ENCODE data around the gene ACP2.

ACP2 gene
- 12.8 to 49.4 (median 23.5) reads per million in 9 experiments for total RNA-seq

DNA sequence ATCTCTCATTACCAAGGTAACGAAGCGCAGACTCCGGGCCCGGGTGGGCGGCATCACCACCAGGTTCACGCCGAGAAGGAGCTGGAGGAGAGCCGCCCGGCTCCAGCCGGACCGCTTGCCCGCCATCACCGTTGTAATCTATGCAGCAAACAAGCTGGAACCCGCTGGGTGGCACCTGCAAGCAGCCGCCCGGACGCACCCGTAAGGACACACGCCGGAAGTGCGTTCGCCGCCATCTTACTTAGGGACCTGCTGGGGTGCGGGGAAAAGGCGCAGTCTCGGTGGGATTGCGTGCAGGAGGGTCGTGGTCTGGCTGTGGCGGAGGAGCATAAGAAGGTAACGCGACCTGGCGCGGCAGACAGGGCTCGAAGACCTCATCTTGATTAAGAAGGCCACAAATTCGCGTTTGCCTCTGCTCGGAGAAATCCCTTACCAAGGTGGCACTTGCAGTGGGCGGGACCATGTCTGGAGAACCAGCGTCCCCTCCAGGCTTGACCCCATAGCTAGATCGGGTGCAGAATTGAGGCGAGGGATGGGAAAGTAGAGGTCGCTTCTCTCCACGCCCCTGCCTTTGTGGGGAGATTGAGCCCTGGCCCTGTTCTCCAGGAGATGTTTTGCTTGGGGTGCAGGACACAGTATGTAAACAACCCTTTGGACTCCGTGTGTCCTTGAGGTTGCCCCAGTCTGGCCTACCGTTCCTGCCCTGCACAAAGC lies at the start of gene ACP2:
Gene ACP2 (minus strand): TSS at position 151 of the 714 bp plus-strand sequence. CDS start 25 bp downstream, at position 126.
- Mint-ChIP-seq H3K4me3 (peak within 1 kb of the TSS; percentile 95 to 99), H3K36me3 (ENCODE audit: insufficient read depth) (peaks cover 13% of the 10 kb centered on the region), H3K9me3 (no peaks in the 10 kb centered on the region), H3K27ac (peak within 1 kb of the TSS; percentile 95 to 99), H3K27me3 (no peaks in the 10 kb centered on the region), H3K4me1 (ENCODE audit: low read depth in 2 of 2) (peaks cover 9 to 20% of the 10 kb centered on the region in 2 donors)
- peak; percentile 80 to 88 (median 83) for DNase-seq
- ATAC-seq (replicated peaks), result peak; percentile 97

- Mint-ChIP-seq H3K27me3 (no peaks in the 10 kb centered on the region), H3K36me3 (ENCODE audit: insufficient read depth) (peaks cover 97% of the 10 kb centered on the region), H3K4me1 (ENCODE audit: low read depth in 2 of 2) (peaks cover 1 to 6% of the 10 kb centered on the region in 2 donors), H3K4me3 (no peak overlapping the region), H3K9me3 (no peaks in the 10 kb centered on the region), H3K27ac (peak overlapping the region; percentile 59)
- DNase-seq (no peak), ATAC-seq (replicated peaks) (no peak)
Observed at GRCh38 chr11:47296045-47296444, 47.4 kb upstream of the ACP2 start.

DNA sequence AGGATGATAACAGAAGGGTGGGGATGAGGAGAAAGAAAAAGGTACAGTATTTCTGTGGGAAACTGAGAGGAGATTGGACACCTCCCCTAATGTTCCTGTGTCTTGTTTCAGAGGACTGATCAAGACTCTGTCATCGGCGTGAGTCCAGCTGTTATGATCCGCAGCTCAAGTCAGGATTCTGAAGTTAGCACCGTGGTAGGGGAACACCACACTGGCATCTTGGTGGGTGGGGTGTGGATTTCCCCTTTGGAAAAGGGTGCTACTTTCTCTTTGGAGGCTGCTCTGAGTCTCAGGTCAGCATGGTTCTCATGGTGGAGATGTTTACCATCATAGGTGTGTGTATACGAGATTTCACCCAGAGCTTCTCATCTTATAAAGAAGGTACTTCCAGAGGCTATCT lies 46.8 kb upstream of the ACP2 start:
- H3K27ac Mint-ChIP-seq, result peak overlapping the region; percentile 59
- no peak for ATAC-seq (replicated peaks)
- peaks cover 1 to 6% of the 10 kb centered on the region in 2 donors for H3K4me1 Mint-ChIP-seq (ENCODE audit: low read depth in 2 of 2)
- H3K4me3 Mint-ChIP-seq, result no peak overlapping the region
- no peaks in the 10 kb centered on the region for H3K9me3 Mint-ChIP-seq
- no peak for DNase-seq
- peaks cover 97% of the 10 kb centered on the region for H3K36me3 Mint-ChIP-seq (ENCODE audit: insufficient read depth)
- H3K27me3 Mint-ChIP-seq, result no peaks in the 10 kb centered on the region

DNA sequence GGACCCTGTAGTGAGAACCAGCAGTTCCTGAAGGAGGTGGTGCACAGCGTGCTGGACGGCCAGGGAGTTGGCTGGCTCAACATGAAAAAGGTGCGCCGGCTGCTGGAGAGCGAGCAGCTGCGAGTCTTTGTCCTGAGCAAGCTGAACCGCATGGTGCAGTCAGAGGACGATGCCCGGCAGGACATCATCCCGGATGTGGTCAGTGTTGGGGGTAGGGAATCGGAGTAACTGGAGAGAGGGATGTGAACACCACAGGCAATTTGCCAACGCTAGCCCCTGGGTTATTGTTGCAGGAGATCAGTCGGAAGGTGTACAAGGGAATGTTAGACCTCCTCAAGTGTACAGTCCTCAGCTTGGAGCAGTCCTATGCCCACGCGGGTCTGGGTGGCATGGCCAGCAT lies 41.2 kb upstream of the ACP2 start:
- Mint-ChIP-seq H3K36me3 (ENCODE audit: insufficient read depth) (peaks cover 99% of the 10 kb centered on the region), H3K4me3 (no peak overlapping the region), H3K27ac (peak overlapping the region in 1 of 2 donors; percentile 49), H3K27me3 (no peaks in the 10 kb centered on the region), H3K9me3 (no peaks in the 10 kb centered on the region), H3K4me1 (ENCODE audit: low read depth in 2 of 2) (no peaks in the 10 kb centered on the region)
- DNase-seq, result no peak
- no peak for ATAC-seq (replicated peaks)

DNA sequence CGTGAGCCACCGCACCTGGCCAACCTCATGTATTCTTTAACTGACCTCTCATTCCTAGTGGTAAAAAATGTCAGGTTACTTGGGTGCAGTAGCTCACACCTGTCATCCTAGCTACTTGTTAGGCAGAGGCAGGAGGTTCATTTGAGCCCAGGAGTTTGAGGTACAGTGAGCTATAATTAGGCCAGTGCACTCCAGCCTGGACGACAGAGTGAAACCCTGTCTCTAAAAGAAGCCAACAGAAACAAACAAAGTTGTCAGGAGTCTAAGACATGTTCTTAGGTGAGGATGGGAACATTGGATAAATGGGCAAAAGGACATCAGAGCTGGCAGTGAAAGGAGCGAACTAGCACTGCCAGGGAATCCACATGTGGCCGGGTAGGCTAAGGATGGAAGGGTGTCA lies 39.5 kb upstream of the ACP2 start:
- ATAC-seq (replicated peaks) (no peak), DNase-seq (no peak)
- Mint-ChIP-seq H3K27me3 (no peaks in the 10 kb centered on the region), H3K4me3 (no peak overlapping the region), H3K4me1 (ENCODE audit: low read depth in 2 of 2) (no peaks in the 10 kb centered on the region), H3K9me3 (no peaks in the 10 kb centered on the region), H3K36me3 (ENCODE audit: insufficient read depth) (peaks cover 100% of the 10 kb centered on the region), H3K27ac (no peak overlapping the region)

DNA sequence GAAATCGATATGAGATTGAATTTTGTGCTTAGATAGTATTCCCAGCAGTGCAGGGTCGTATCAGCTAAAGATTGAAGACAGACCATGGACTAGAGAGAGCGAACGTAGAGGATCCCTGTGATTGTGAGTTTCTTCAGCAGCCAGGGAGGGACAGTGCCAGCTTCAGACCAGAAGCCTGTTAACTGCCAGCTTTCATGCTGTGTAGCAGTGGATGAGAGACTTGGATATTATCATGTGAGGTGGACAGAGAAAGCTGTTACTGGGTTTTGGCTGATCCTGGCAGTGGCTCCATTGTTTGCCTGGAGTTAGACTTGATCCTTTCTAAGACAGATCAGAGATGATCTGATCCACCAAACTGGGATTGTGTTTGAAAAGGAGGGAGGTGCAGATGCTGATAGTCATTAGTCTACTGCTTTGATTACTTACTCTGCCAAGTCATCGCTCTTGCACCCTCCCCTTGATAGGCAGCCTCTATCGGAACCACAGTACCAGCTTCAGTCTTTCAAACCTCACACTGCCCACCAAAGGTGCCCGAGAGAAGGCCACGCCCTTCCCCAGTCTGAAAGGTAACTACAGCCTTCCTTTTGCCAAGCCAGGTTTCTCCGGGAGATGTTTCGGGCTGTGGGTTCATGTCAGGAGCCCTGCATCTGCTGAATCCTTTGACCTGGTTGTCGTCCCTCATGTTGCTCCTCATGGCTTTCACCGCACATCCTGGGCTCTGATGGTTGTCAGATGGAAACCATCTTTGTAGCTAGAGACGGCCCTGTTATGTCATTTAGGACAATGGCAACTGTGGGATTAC lies 37.6 kb upstream of the ACP2 start:
- Mint-ChIP-seq H3K27me3 (no peaks in the 10 kb centered on the region), H3K4me3 (no peak overlapping the region), H3K27ac (peak overlapping the region in 1 of 2 donors; percentile 53), H3K9me3 (no peaks in the 10 kb centered on the region), H3K36me3 (ENCODE audit: insufficient read depth) (peaks cover 100% of the 10 kb centered on the region), H3K4me1 (ENCODE audit: low read depth in 2 of 2) (peaks cover 0 to 3% of the 10 kb centered on the region in 2 donors)
- DNase-seq (no peak), ATAC-seq (replicated peaks) (no peak)

- no peak overlapping the region for H3K4me3 Mint-ChIP-seq
- H3K36me3 Mint-ChIP-seq (ENCODE audit: insufficient read depth), result peaks cover 98% of the 10 kb centered on the region
- no peaks in the 10 kb centered on the region for H3K9me3 Mint-ChIP-seq
- peak overlapping the region in 1 of 2 donors; percentile 21 for H3K27ac Mint-ChIP-seq
- H3K4me1 Mint-ChIP-seq (ENCODE audit: low read depth in 2 of 2), result peaks cover 0 to 3% of the 10 kb centered on the region in 2 donors
- no peak for ATAC-seq (replicated peaks)
- no peaks in the 10 kb centered on the region for H3K27me3 Mint-ChIP-seq
- no peak for DNase-seq
Observed at GRCh38 chr11:47284151-47284550, 35.5 kb upstream of the ACP2 start.

DNA sequence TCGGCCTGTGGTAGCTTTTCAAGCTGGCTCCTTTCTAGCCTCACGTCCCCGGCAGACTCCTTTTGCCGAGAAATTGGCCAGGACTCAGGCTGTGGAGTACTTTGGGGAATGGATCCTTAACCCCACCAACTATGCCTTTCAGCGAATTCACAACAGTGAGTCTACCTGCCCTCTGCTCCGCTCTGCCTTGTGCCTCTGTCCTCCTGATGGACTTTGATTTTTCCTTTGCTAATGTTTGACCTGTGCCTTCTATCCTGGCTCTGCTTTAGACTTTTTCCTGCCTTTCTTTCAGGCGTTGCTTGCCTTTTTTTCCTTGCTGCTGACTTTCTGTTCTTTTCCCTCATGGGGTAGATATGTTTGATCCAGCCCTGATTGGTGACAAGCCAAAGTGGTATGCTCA lies 33.8 kb upstream of the ACP2 start:
- Mint-ChIP-seq H3K4me1 (ENCODE audit: low read depth in 2 of 2) (peaks cover 0 to 3% of the 10 kb centered on the region in 2 donors), H3K27ac (peak overlapping the region in 1 of 2 donors; percentile 27), H3K27me3 (no peaks in the 10 kb centered on the region), H3K9me3 (no peaks in the 10 kb centered on the region), H3K36me3 (ENCODE audit: insufficient read depth) (peaks cover 98% of the 10 kb centered on the region), H3K4me3 (no peak overlapping the region)
- ATAC-seq (replicated peaks), result no peak
- DNase-seq, result no peak

GRCh38 chr11:47280860-47281259 lies 32.2 kb upstream of the ACP2 start:
- ATAC-seq (replicated peaks) (no peak), DNase-seq (no peak)
- H3K4me3 Mint-ChIP-seq, result no peak overlapping the region
- H3K4me1 Mint-ChIP-seq (ENCODE audit: low read depth in 2 of 2), result peaks cover 0 to 3% of the 10 kb centered on the region in 2 donors
- no peak overlapping the region for H3K27ac Mint-ChIP-seq
- no peaks in the 10 kb centered on the region for H3K9me3 Mint-ChIP-seq
- peaks cover 97% of the 10 kb centered on the region for H3K36me3 Mint-ChIP-seq (ENCODE audit: insufficient read depth)
- no peaks in the 10 kb centered on the region for H3K27me3 Mint-ChIP-seq

- H3K4me1 Mint-ChIP-seq (ENCODE audit: low read depth in 2 of 2), result peaks cover 0 to 3% of the 10 kb centered on the region in 2 donors
- H3K36me3 Mint-ChIP-seq (ENCODE audit: insufficient read depth), result peaks cover 94% of the 10 kb centered on the region
- no peak overlapping the region for H3K27ac Mint-ChIP-seq
- ATAC-seq (replicated peaks) (no peak), DNase-seq (no peak)
- H3K27me3 Mint-ChIP-seq, result no peaks in the 10 kb centered on the region
- H3K4me3 Mint-ChIP-seq, result no peak overlapping the region
- H3K9me3 Mint-ChIP-seq, result no peaks in the 10 kb centered on the region
Observed at GRCh38 chr11:47280099-47280498, 31.5 kb upstream of the ACP2 start.

- Mint-ChIP-seq H3K27me3 (no peaks in the 10 kb centered on the region), H3K27ac (peak overlapping the region in 1 of 2 donors; percentile 58)
- ATAC-seq (replicated peaks), result no peak
Observed at GRCh38 chr11:47278769-47279168, 30.2 kb upstream of the ACP2 start.

DNA sequence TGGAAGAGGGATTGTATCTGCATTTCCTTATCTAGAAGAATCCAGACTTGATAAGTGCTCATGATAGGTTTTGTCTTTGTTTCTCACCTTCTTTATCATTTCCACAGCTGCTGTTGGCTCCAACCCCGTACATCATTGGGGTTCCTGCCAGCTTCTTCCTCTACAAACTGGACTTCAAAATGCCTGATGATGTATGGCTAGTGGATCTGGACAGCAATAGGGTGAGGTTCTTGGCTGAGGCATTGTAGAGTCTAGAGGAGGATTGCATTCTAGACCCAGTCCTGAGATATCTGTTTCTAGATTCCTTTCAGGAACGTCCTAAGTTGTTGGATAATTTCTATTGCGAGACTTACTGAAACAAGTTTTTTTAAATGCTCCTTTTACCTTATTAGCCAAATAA lies 29.4 kb upstream of the ACP2 start:
- ATAC-seq (replicated peaks) (no peak), DNase-seq (no peak)
- Mint-ChIP-seq H3K27ac (no peak overlapping the region), H3K9me3 (no peaks in the 10 kb centered on the region), H3K4me1 (ENCODE audit: low read depth in 2 of 2) (peaks cover 5 to 9% of the 10 kb centered on the region in 2 donors), H3K27me3 (no peaks in the 10 kb centered on the region), H3K4me3 (no peak overlapping the region), H3K36me3 (ENCODE audit: insufficient read depth) (peaks cover 86% of the 10 kb centered on the region)

More at GRCh38 chr11:47278769-47279168, 30.2 kb upstream of the ACP2 start:
- H3K4me3 Mint-ChIP-seq, result no peak overlapping the region
- peaks cover 89% of the 10 kb centered on the region for H3K36me3 Mint-ChIP-seq (ENCODE audit: insufficient read depth)
- no peak for DNase-seq
- no peaks in the 10 kb centered on the region for H3K9me3 Mint-ChIP-seq
- H3K4me1 Mint-ChIP-seq (ENCODE audit: low read depth in 2 of 2), result peaks cover 5 to 7% of the 10 kb centered on the region in 2 donors

DNA sequence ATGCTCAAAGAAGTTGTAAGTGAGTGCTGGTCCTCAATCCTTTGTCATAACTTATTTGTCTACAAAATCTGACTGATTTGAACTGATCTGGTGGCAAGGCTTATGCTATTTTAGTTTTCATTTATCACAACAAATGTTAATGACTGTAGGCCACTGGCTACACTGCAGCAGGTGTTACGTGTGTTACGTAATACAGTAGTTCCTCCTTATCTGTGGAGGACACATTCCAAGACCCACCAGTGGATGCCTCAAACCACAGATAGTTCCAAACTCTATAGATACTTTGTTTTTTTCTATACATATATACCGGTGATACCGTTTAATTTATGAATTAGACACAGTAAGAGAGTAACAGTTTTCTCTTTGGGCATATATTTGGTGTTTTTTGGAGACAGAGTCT lies 28.3 kb upstream of the ACP2 start:
- H3K4me1 Mint-ChIP-seq (ENCODE audit: low read depth in 2 of 2), result peaks cover 15 to 17% of the 10 kb centered on the region in 2 donors
- H3K4me3 Mint-ChIP-seq, result no peak overlapping the region
- ATAC-seq (replicated peaks) (no peak), DNase-seq (no peak)
- no peaks in the 10 kb centered on the region for H3K27me3 Mint-ChIP-seq
- peaks cover 75% of the 10 kb centered on the region for H3K36me3 Mint-ChIP-seq (ENCODE audit: insufficient read depth)
- H3K9me3 Mint-ChIP-seq, result no peaks in the 10 kb centered on the region
- no peak overlapping the region for H3K27ac Mint-ChIP-seq
